Hypothalamus (tissue), 51 donors: ENCODE measurements around the gene AFMID.
"Not testable (repeated sequence)": the region's sequence is repeated elsewhere in the genome, so short reads cannot be mapped to it uniquely, and the experiment has no call there.

Source experiments
- DNase-seq, 51 donors: peaks; one replicate each; lab custom pipeline; 2025; lab: John Stamatoyannopoulos, UW

Gene AFMID

GRCh38 chr17:78151514-78152008 lies 35.6 kb upstream of the AFMID start:
- no peak for DNase-seq

GRCh38 chr17:78154903-78155811 lies 32.0 kb upstream of the AFMID start:
- DNase-seq: peak in 1 of 51 donors; percentile 15

GRCh38 chr17:78159575-78160158 lies 27.5 kb upstream of the AFMID start:
- DNase-seq: no peak

GRCh38 chr17:78163881-78164747 lies 23.0 kb upstream of the AFMID start:
- no peak for DNase-seq

GRCh38 chr17:78164748-78165607 lies 22.2 kb upstream of the AFMID start:
- no peak for DNase-seq

- DNase-seq: no peak
These were observed 20.7 kb upstream of the AFMID start for GRCh38 chr17:78166416-78166815.

- DNase-seq: peak in 45 of 51 donors; percentile 12 to 85 (median 49)
These were observed 18.8 kb upstream of the AFMID start, which contains the start of gene SYNGR2 for GRCh38 chr17:78168242-78168902. SYNGR2 (plus strand) TSS chr17:78168581; CDS start chr17:78168617, 36 bp downstream.

- DNase-seq: peak in 41 of 51 donors; percentile 6 to 77 (median 40)
These were observed 18.0 kb upstream of the AFMID start for GRCh38 chr17:78168903-78169793.

GRCh38 chr17:78170692-78171590 lies 16.2 kb upstream of the AFMID start:
- no peak for DNase-seq

- not testable (repeated sequence) for DNase-seq
These were observed 15.4 kb upstream of the AFMID start for GRCh38 chr17:78171591-78172248.

- DNase-seq: peak in 11 of 51 donors; percentile 9 to 38 (median 19)
These were observed 14.7 kb upstream of the AFMID start for GRCh38 chr17:78172249-78173051.

- DNase-seq: no peak
These were observed 14.0 kb upstream of the AFMID start for GRCh38 chr17:78173097-78173715.

GRCh38 chr17:78174346-78174869 lies 12.8 kb upstream of the AFMID start:
- peak in 50 of 51 donors; percentile 27 to 98 (median 81) for DNase-seq

GRCh38 chr17:78174870-78175642 lies 12.1 kb upstream of the AFMID start:
- peak in 2 of 51 donors; percentile 22 to 56 for DNase-seq
